Fibroblast of skin of scalp (primary cell): ENCODE data around the gene SPOCK2.
"Not testable (repeated sequence)": the region's sequence is repeated elsewhere in the genome, so short reads cannot be mapped to it uniquely, and the experiment has no call there.

Experiments
- DNase-seq: peaks from one replicate; pipeline ENCODE4 v3.0.0-alpha.2; 2013

The SPOCK2 gene

GRCh38 chr10:72050873-72051272, 37.5 kb downstream of the SPOCK2 start:
- no peak for DNase-seq

GRCh38 chr10:72049969-72050781, 38.2 kb downstream of the SPOCK2 start:
- DNase-seq = no peak

- no peak for DNase-seq
These were observed 38.9 kb downstream of the SPOCK2 start for GRCh38 chr10:72049472-72049871.

- peak; percentile 93 for DNase-seq
These were observed 39.8 kb downstream of the SPOCK2 start for GRCh38 chr10:72048450-72049124.

GRCh38 chr10:72045586-72045985, 42.8 kb downstream of the SPOCK2 start:
- DNase-seq = no peak

GRCh38 chr10:72044417-72045041, 43.8 kb downstream of the SPOCK2 start:
- DNase-seq = no peak

- DNase-seq = no peak
These were observed 45.1 kb downstream of the SPOCK2 start for GRCh38 chr10:72043016-72043834.

- no peak for DNase-seq
These were observed 46.9 kb downstream of the SPOCK2 start for GRCh38 chr10:72041491-72041890.

- DNase-seq = no peak
These were observed 49.0 kb downstream of the SPOCK2 start for GRCh38 chr10:72039377-72039776.

- DNase-seq = peak; percentile 47
These were observed 49.8 kb downstream of the SPOCK2 start for GRCh38 chr10:72038458-72039001.

GRCh38 chr10:72037811-72038210, 50.5 kb downstream of the SPOCK2 start:
- DNase-seq = no peak

- no peak for DNase-seq
These were observed 51.1 kb downstream of the SPOCK2 start for GRCh38 chr10:72037266-72037665.

GRCh38 chr10:72035252-72035887, 53.0 kb downstream of the SPOCK2 start:
- no peak for DNase-seq

GRCh38 chr10:72034761-72035160, 53.6 kb downstream of the SPOCK2 start:
- no peak for DNase-seq

- DNase-seq = no peak
These were observed 54.3 kb downstream of the SPOCK2 start for GRCh38 chr10:72034040-72034499.

GRCh38 chr10:72032409-72033162, 55.8 kb downstream of the SPOCK2 start:
- DNase-seq = not testable (repeated sequence)

GRCh38 chr10:72031706-72032105, 56.6 kb downstream of the SPOCK2 start:
- DNase-seq = no peak

GRCh38 chr10:72030762-72031543, 57.4 kb downstream of the SPOCK2 start:
- DNase-seq = no peak

- no peak for DNase-seq
These were observed 58.9 kb downstream of the SPOCK2 start for GRCh38 chr10:72029414-72029813.

- no peak for DNase-seq
These were observed 60.9 kb downstream of the SPOCK2 start for GRCh38 chr10:72027498-72027897.
